Measurements from ENCODE around the gene ZNHIT2. TPM values are rescaled to one million over a fixed set of nuclear protein-coding genes. Genes with fewer than 3 reads are reported as not detected.
A peak's percentile ranks its signal among the peaks of the same experiment; 100 is the strongest.

Gene ZNHIT2
- total and polyA plus RNA-seq, 2 experiments from 2014 or later, result 13.2 to 15.5 TPM

DNA sequence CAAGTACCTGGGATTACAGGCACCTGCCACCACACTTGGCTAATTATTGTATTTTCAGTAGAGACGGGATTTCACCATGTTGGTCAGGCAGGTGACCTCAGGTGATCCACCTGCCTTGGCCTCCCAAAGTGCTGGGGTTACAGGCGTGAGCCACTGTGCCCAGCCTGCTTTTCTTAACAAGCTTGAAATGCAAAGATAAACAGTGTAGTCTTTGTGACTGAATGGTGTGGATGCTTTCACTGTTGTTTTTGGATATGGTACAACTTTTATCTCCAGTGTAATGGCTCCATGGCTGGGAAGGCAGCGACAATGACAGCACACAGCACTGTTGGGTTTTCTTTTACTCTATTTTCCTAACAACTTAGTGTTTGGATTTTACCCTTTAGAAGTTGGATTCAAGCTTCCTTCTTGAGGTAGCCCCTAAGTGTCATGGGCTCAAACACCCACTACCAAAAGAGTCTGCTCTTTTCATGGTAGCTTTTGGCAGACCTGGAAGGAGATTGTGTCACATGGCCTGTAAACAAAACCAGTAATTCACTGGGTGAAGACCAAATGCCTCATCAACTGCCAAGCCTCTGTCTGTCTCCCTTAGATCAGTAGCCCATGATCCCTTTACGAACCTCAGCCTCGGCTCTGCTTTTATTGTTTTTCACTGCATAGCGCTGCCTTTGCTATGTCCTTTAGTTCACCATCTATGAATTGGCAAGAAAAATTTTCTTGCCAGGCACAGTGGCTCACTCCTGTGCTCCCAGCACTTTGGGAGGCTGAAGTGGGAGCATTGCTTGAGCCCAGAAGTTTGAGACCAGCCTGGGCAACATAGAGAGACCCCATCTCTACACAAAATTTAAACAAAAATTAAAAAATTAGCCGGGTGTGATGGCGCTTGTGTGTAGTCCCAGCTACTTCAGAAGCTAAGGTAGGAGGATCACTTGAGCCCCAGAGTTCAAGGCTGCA is 15.1 kb downstream of the ZNHIT2 start:
- no peak overlapping the region for H3K4me2 ChIP-seq (ENCODE audit: unreplicated experiment)
- no peak for TF ChIP-seq EZH2 (IDR thresholded peaks at IDR 0.05; ENCODE audit: insufficient read depth, poor library complexity, severe bottlenecking)
- TF ChIP-seq EZH2phosphoT487 (IDR thresholded peaks at IDR 0.05; ENCODE audit: insufficient read depth, low read depth), result no peak
- H3K4me3 ChIP-seq, result no peak overlapping the region
- no peaks in the 10 kb centered on the region for H3F3A ChIP-seq (ENCODE audit: insufficient read depth)
- H2AFZ ChIP-seq, result no peak overlapping the region
- no peaks in the 10 kb centered on the region for H3K27me3 ChIP-seq (replicated peaks; ENCODE audit: insufficient read depth)
- H3K27ac ChIP-seq, result no peak overlapping the region
- no peak overlapping the region for H3K9ac ChIP-seq
- peaks cover 68% of the 10 kb centered on the region for H3K79me2 ChIP-seq (ENCODE audit: insufficient read depth)
- no peaks in the 10 kb centered on the region for H3K9me3 ChIP-seq (ENCODE audit: low read depth)
- peaks cover under 1% of the 10 kb centered on the region; the same call in 1 of the 2 replicates for H3K4me1 ChIP-seq (ENCODE audit: insufficient read depth)
- no peak for DNase-seq
- H3K9me2 ChIP-seq (ENCODE audit: insufficient read depth), result no peaks in the 10 kb centered on the region
- 0 out of 2 replicates have a peak, but pooled peaks cover 4% of the 10 kb centered on the region for H3K36me3 ChIP-seq (ENCODE audit: low read depth)
- in situ Hi-C loops (cut with MboI), result no loop called here
- no peaks in the 10 kb centered on the region for H4K20me1 ChIP-seq (ENCODE audit: insufficient read depth)
- 84 to 87% methylated on average over 8 of the region's 8 CpGs for WGBS, 2 experiments (ENCODE audit: low coverage in 1 of 2, low lambda C conversion rate in 2 of 2, missing lambda C conversion rate in 2 of 2)

DNA sequence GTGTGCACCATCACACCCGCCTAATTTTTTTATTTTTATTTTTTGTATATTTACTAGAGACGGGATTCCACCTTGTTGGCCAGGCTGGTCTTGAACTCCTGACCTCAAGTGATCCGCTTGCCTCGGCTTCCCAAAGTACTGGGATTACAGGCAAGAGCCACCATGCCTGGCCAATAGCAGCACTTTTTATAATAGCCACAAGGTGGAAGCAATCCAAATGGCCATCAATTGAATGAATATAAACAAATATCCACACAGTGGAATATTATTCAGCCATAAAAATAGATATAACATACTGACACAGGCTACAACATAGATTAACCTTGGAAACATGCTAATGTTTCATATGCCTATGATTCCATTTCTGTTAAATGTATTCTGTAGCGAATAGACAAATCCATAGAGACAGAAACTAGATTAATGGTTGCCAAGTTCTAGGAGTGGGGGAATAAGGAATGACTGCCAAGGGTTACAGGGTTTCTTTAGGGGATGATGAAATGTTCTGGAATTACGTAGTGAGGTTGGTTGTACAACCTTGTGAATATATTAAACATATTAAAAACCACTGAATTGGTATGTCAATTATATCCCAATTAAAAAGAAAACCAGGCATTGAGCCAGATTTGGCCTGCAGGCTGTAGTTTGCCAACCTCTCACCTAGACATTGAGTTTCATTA is 16.7 kb downstream of the ZNHIT2 start:
- Histone ChIP-seq H3K4me2 (ENCODE audit: unreplicated experiment) (no peak overlapping the region), H3K9ac (no peak overlapping the region), H4K20me1 (ENCODE audit: insufficient read depth) (no peaks in the 10 kb centered on the region), H3K9me3 (ENCODE audit: low read depth) (no peaks in the 10 kb centered on the region), H3K4me3 (no peak overlapping the region), H3K36me3 (ENCODE audit: low read depth) (0 out of 2 replicates have a peak, but pooled peaks cover 4% of the 10 kb centered on the region), H3K27me3 (replicated peaks; ENCODE audit: insufficient read depth) (no peaks in the 10 kb centered on the region), H3F3A (ENCODE audit: insufficient read depth) (no peaks in the 10 kb centered on the region), H2AFZ (no peak overlapping the region), H3K4me1 (ENCODE audit: insufficient read depth) (peaks cover 7% of the 10 kb centered on the region; the same call in 1 of the 2 replicates), H3K79me2 (ENCODE audit: insufficient read depth) (peaks cover 81% of the 10 kb centered on the region), H3K27ac (no peak overlapping the region), H3K9me2 (ENCODE audit: insufficient read depth) (no peaks in the 10 kb centered on the region)
- in situ Hi-C loops (cut with MboI), result no loop called here
- no peak for DNase-seq
- TF ChIP-seq EZH2phosphoT487 (IDR thresholded peaks at IDR 0.05; ENCODE audit: insufficient read depth, low read depth) (no peak), EZH2 (IDR thresholded peaks at IDR 0.05; ENCODE audit: insufficient read depth, poor library complexity, severe bottlenecking) (no peak)
- 92% methylated on average over 6 of the region's 6 CpGs for WGBS, 2 experiments (ENCODE audit: low coverage in 1 of 2, low lambda C conversion rate in 2 of 2, missing lambda C conversion rate in 2 of 2)

DNA sequence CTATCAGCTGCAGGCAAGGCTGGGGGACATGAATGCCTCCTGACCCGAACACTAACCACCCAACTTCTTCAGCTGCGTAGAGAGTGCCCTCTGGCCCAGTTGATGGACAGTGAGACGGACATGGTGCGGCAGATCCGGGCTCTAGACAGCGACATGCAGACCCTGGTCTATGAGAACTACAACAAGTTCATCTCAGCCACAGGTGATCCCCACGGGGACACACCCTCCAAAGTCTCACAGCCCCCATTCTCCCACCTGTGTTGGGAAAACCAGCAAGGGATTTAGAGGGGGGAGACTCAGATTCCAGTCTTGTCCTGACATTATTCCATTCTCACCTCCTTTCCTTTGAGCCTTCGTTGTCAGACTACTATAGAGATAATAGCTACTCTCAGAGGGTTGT is 20.6 kb downstream of the ZNHIT2 start:
- Histone ChIP-seq H3K27ac (no peak overlapping the region), H3K4me1 (ENCODE audit: insufficient read depth) (peaks cover 7% of the 10 kb centered on the region; the same call in 1 of the 2 replicates), H3K36me3 (ENCODE audit: low read depth) (0 out of 2 replicates have a peak, but pooled peaks cover 4% of the 10 kb centered on the region), H3K4me2 (ENCODE audit: unreplicated experiment) (peak overlapping the region; percentile 75), H3K79me2 (ENCODE audit: insufficient read depth) (peaks cover 52% of the 10 kb centered on the region), H3K9me2 (ENCODE audit: insufficient read depth) (no peaks in the 10 kb centered on the region), H3K9me3 (ENCODE audit: low read depth) (no peaks in the 10 kb centered on the region), H3K27me3 (replicated peaks; ENCODE audit: insufficient read depth) (no peaks in the 10 kb centered on the region), H3K9ac (peak overlapping the region; percentile 97), H3F3A (ENCODE audit: insufficient read depth) (peaks cover 11% of the 10 kb centered on the region; the same call in 1 of the 2 replicates), H3K4me3 (peak overlapping the region; percentile 93), H4K20me1 (ENCODE audit: insufficient read depth) (no peaks in the 10 kb centered on the region), H2AFZ (peak overlapping the region; percentile 98; the same call in 1 of the 2 replicates)
- in situ Hi-C loops (cut with MboI), result no loop called here
- 29 to 31% methylated on average over 8 of the region's 8 CpGs for WGBS, 2 experiments (ENCODE audit: low coverage in 1 of 2, low lambda C conversion rate in 2 of 2, missing lambda C conversion rate in 2 of 2)
- TF ChIP-seq EZH2 (IDR thresholded peaks at IDR 0.05; ENCODE audit: insufficient read depth, poor library complexity, severe bottlenecking) (no peak), EZH2phosphoT487 (IDR thresholded peaks at IDR 0.05; ENCODE audit: insufficient read depth, low read depth) (no peak)
- no peak for DNase-seq

All from GM23248 (cell line).